IPS-15b (cell line): ENCODE results near the gene RECQL5.

ENCODE experiments used
- H3K27me3 ChIP-seq: one replicate; pipeline ENCODE4 v1.6.1; 2013; ENCODE audit warnings: low read length; ENCODE audit not compliant: control insufficient read depth, insufficient read depth
- H3K36me3 ChIP-seq: one replicate; pipeline ENCODE4 v1.6.1; 2013; ENCODE audit warnings: low read length; ENCODE audit not compliant: control insufficient read depth, insufficient read depth
- H3K4me1 ChIP-seq: one replicate; pipeline ENCODE4 v1.6.1; 2013; ENCODE audit warnings: mild to moderate bottlenecking, low read length; ENCODE audit not compliant: control insufficient read depth, insufficient read depth
- H3K4me3 ChIP-seq: one replicate; pipeline ENCODE4 v1.5.1; 2013; ENCODE audit warnings: low read depth, low read length
- H3K9ac ChIP-seq: one replicate; pipeline ENCODE4 v1.6.1; 2013; ENCODE audit warnings: low read depth, mild to moderate bottlenecking, low read length
- H3K9me3 ChIP-seq: one replicate; pipeline ENCODE4 v1.6.1; 2013; ENCODE audit warnings: mild to moderate bottlenecking, low read length; ENCODE audit not compliant: control insufficient read depth, insufficient read depth

The RECQL5 gene

GRCh38 chr17:75629157-75629556, 37.8 kb downstream of the RECQL5 start:
- Histone ChIP-seq H3K36me3 (peaks cover 12% of the 10 kb centered on the region), H3K9me3 (no peaks in the 10 kb centered on the region), H3K9ac (no peak overlapping the region), H3K27me3 (no peaks in the 10 kb centered on the region), H3K4me1 (peaks cover 4% of the 10 kb centered on the region), H3K4me3 (no peak overlapping the region)

- H3K27me3 ChIP-seq = no peaks in the 10 kb centered on the region
- H3K9me3 ChIP-seq = no peaks in the 10 kb centered on the region
- H3K36me3 ChIP-seq = peaks cover 12% of the 10 kb centered on the region
- H3K4me1 ChIP-seq = peaks cover under 1% of the 10 kb centered on the region
- no peak overlapping the region for H3K9ac ChIP-seq
- H3K4me3 ChIP-seq = no peak overlapping the region
These were observed 38.5 kb downstream of the RECQL5 start for GRCh38 chr17:75628425-75628824.

GRCh38 chr17:75627094-75627493, 39.9 kb downstream of the RECQL5 start:
- H3K27me3 ChIP-seq = no peaks in the 10 kb centered on the region
- no peak overlapping the region for H3K4me3 ChIP-seq
- no peaks in the 10 kb centered on the region for H3K4me1 ChIP-seq
- no peak overlapping the region for H3K9ac ChIP-seq
- H3K9me3 ChIP-seq = no peaks in the 10 kb centered on the region
- peaks cover 12% of the 10 kb centered on the region for H3K36me3 ChIP-seq

- Histone ChIP-seq H3K9me3 (no peaks in the 10 kb centered on the region), H3K27me3 (no peaks in the 10 kb centered on the region), H3K36me3 (peaks cover 9% of the 10 kb centered on the region), H3K4me1 (no peaks in the 10 kb centered on the region), H3K9ac (no peak overlapping the region), H3K4me3 (no peak overlapping the region)
These were observed 40.4 kb downstream of the RECQL5 start for GRCh38 chr17:75626496-75627038.

GRCh38 chr17:75625813-75626486, 41.0 kb downstream of the RECQL5 start:
- Histone ChIP-seq H3K4me1 (no peaks in the 10 kb centered on the region), H3K4me3 (no peak overlapping the region), H3K9ac (no peak overlapping the region), H3K27me3 (no peaks in the 10 kb centered on the region), H3K36me3 (peaks cover 2% of the 10 kb centered on the region), H3K9me3 (no peaks in the 10 kb centered on the region)

GRCh38 chr17:75624714-75625345, 42.1 kb downstream of the RECQL5 start:
- no peaks in the 10 kb centered on the region for H3K4me1 ChIP-seq

GRCh38 chr17:75624021-75624420, 42.9 kb downstream of the RECQL5 start:
- no peaks in the 10 kb centered on the region for H3K9me3 ChIP-seq
- peaks cover 2% of the 10 kb centered on the region for H3K36me3 ChIP-seq
- no peak overlapping the region for H3K4me3 ChIP-seq

More at GRCh38 chr17:75624714-75625345, 42.1 kb downstream of the RECQL5 start:
- H3K9me3 ChIP-seq = no peaks in the 10 kb centered on the region
- peaks cover 2% of the 10 kb centered on the region for H3K36me3 ChIP-seq
- no peak overlapping the region for H3K4me3 ChIP-seq
- H3K27me3 ChIP-seq = no peaks in the 10 kb centered on the region
- H3K9ac ChIP-seq = no peak overlapping the region

GRCh38 chr17:75623386-75623785, 43.6 kb downstream of the RECQL5 start:
- Histone ChIP-seq H3K9me3 (no peaks in the 10 kb centered on the region), H3K36me3 (peaks cover 2% of the 10 kb centered on the region), H3K9ac (no peak overlapping the region), H3K4me3 (no peak overlapping the region), H3K27me3 (no peaks in the 10 kb centered on the region), H3K4me1 (no peaks in the 10 kb centered on the region)

More at GRCh38 chr17:75624021-75624420, 42.9 kb downstream of the RECQL5 start:
- no peak overlapping the region for H3K9ac ChIP-seq
- H3K4me1 ChIP-seq = no peaks in the 10 kb centered on the region
- H3K27me3 ChIP-seq = no peaks in the 10 kb centered on the region

- Histone ChIP-seq H3K9ac (no peak overlapping the region), H3K36me3 (peaks cover 2% of the 10 kb centered on the region), H3K27me3 (no peaks in the 10 kb centered on the region), H3K9me3 (no peaks in the 10 kb centered on the region), H3K4me3 (no peak overlapping the region), H3K4me1 (no peaks in the 10 kb centered on the region)
These were observed 44.1 kb downstream of the RECQL5 start for GRCh38 chr17:75622771-75623273.

GRCh38 chr17:75622076-75622475, 44.9 kb downstream of the RECQL5 start:
- no peaks in the 10 kb centered on the region for H3K27me3 ChIP-seq
- peaks cover 2% of the 10 kb centered on the region for H3K36me3 ChIP-seq
- H3K9ac ChIP-seq = no peak overlapping the region
- no peaks in the 10 kb centered on the region for H3K9me3 ChIP-seq
- H3K4me1 ChIP-seq = no peaks in the 10 kb centered on the region
- H3K4me3 ChIP-seq = no peak overlapping the region

- Histone ChIP-seq H3K4me1 (no peaks in the 10 kb centered on the region), H3K9ac (no peak overlapping the region), H3K9me3 (no peaks in the 10 kb centered on the region)
These were observed 45.5 kb downstream of the RECQL5 start for GRCh38 chr17:75621489-75621888.

More at GRCh38 chr17:75621489-75621888, 45.5 kb downstream of the RECQL5 start:
- H3K4me3 ChIP-seq = no peak overlapping the region
- no peaks in the 10 kb centered on the region for H3K27me3 ChIP-seq
- peaks cover 2% of the 10 kb centered on the region for H3K36me3 ChIP-seq
